Loucy (cell line): ENCODE results near the gene IFI44L.

ENCODE experiments used
- H2AFZ ChIP-seq: fragments of 200-600 bp; sonication (generic); 2 replicates; pipeline ENCODE4 v1.6.0; 2016; ENCODE audit warnings: antibody characterized with exemption, mild to moderate bottlenecking, low read length, moderate library complexity
- H3F3A ChIP-seq: fragments of 200-600 bp; 2 replicates; pipeline ENCODE4 v1.6.0; 2016; ENCODE audit warnings: antibody characterized with exemption, low read depth, mild to moderate bottlenecking
- H3K27me3 ChIP-seq: fragments of 200-600 bp; sonication (generic); 2 replicates; pipeline ENCODE4 v1.6.1; 2014; ENCODE audit warnings: low read length, mild to moderate bottlenecking; ENCODE audit not compliant: insufficient read depth, poor library complexity, severe bottlenecking
- H3K36me3 ChIP-seq: fragments of 200-600 bp; sonication (generic); 2 replicates; pipeline ENCODE4 v1.6.1; 2016; ENCODE audit warnings: low read length; ENCODE audit not compliant: insufficient read depth
- H3K4me1 ChIP-seq: fragments of 200-600 bp; sonication (generic); 2 replicates; pipeline ENCODE4 v1.5.1; 2014; ENCODE audit warnings: low read length, mild to moderate bottlenecking; ENCODE audit not compliant: insufficient read depth, poor library complexity, severe bottlenecking
- H3K4me2 ChIP-seq: fragments of 200-600 bp; sonication (generic); 2 replicates; pipeline ENCODE4 v1.6.0; 2014; ENCODE audit warnings: antibody characterized with exemption, low read length, low read depth, mild to moderate bottlenecking; ENCODE audit not compliant: poor library complexity, severe bottlenecking
- H3K4me3 ChIP-seq: fragments of 200-600 bp; sonication (generic); 2 replicates; pipeline ENCODE4 v1.5.1; 2014; ENCODE audit warnings: low read length, mild to moderate bottlenecking, mixed read lengths; ENCODE audit not compliant: poor library complexity, severe bottlenecking
- H3K79me2 ChIP-seq: fragments of 200-600 bp; sonication (generic); 2 replicates; pipeline ENCODE4 v1.6.1; 2014; ENCODE audit warnings: low read length; ENCODE audit not compliant: insufficient read depth
- H3K9ac ChIP-seq: fragments of 200-600 bp; sonication (generic); 2 replicates; pipeline ENCODE4 v1.6.0; 2014; ENCODE audit warnings: mild to moderate bottlenecking, low read depth, low read length, moderate library complexity; ENCODE audit not compliant: poor library complexity, severe bottlenecking
- H3K9me2 ChIP-seq: fragments of 200-600 bp; sonication (generic); replicated peaks from 2 replicates; pipeline ENCODE4 v1.6.1; 2016; ENCODE audit warnings: low read depth, low read length, mixed read lengths
- H3K9me3 ChIP-seq: fragments of 200-600 bp; sonication (generic); 2 replicates; pipeline ENCODE4 v1.6.1; 2014; ENCODE audit warnings: mild to moderate bottlenecking, antibody characterized with exemption, low read length, low read depth; ENCODE audit not compliant: insufficient read depth
- H4K20me1 ChIP-seq: fragments of 200-600 bp; sonication (generic); 2 replicates; pipeline ENCODE4 v1.6.0; 2014; ENCODE audit warnings: antibody characterized with exemption, low read length, mild to moderate bottlenecking; ENCODE audit not compliant: insufficient read depth, poor library complexity, severe bottlenecking
- EZH2phosphoT487 ChIP-seq: fragments of 200-600 bp; IDR thresholded peaks from 2 replicates; pipeline ENCODE4 v1.6.1; 2018; ENCODE audit warnings: antibody characterized with exemption, mild to moderate bottlenecking, moderate library complexity, borderline replicate concordance
- TF ChIP-seq, protein P1 (sequence below): fragments of 200-600 bp; sonication (generic); conservative IDR thresholded peaks from 2 replicates; pipeline ENCODE4 v1.5.1; 2014; ENCODE audit warnings: mild to moderate bottlenecking, antibody characterized with exemption, low read length

Gene IFI44L

DNA sequence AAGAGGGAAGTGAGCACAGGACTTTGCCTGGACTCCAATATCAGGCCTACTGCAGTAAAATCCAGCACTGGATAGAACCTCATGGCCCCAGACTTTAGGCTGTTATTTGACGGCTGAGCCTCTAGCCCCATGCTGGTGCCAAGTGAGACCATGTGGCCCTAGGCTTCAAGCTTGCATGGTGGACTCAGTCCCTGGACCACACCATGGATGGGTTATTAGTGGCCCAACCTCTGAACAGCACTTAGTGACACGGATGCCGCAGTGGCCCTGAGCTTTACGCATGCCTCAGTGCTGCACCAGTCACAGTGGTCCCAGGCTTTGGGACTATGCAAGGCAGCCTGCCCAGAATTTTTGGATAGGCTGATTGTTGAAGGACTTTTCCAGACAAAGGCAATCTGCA, 13.0 kb downstream of the IFI44L start:
- no peak overlapping the region for H2AFZ ChIP-seq
- no peak overlapping the region for H3K9ac ChIP-seq
- H3K4me1 ChIP-seq: no peaks in the 10 kb centered on the region
- no peaks in the 10 kb centered on the region for H4K20me1 ChIP-seq
- H3K27me3 ChIP-seq: no peaks in the 10 kb centered on the region
- no peak for TF ChIP-seq EZH2phosphoT487
- TF ChIP-seq, protein P1, sequence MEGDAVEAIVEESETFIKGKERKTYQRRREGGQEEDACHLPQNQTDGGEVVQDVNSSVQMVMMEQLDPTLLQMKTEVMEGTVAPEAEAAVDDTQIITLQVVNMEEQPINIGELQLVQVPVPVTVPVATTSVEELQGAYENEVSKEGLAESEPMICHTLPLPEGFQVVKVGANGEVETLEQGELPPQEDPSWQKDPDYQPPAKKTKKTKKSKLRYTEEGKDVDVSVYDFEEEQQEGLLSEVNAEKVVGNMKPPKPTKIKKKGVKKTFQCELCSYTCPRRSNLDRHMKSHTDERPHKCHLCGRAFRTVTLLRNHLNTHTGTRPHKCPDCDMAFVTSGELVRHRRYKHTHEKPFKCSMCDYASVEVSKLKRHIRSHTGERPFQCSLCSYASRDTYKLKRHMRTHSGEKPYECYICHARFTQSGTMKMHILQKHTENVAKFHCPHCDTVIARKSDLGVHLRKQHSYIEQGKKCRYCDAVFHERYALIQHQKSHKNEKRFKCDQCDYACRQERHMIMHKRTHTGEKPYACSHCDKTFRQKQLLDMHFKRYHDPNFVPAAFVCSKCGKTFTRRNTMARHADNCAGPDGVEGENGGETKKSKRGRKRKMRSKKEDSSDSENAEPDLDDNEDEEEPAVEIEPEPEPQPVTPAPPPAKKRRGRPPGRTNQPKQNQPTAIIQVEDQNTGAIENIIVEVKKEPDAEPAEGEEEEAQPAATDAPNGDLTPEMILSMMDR: no peak
- H3K4me3 ChIP-seq: no peak overlapping the region
- H3K9me3 ChIP-seq: no peaks in the 10 kb centered on the region
- no peaks in the 10 kb centered on the region for H3K9me2 ChIP-seq
- no peaks in the 10 kb centered on the region for H3K79me2 ChIP-seq
- H3F3A ChIP-seq: no peaks in the 10 kb centered on the region
- no peak overlapping the region for H3K4me2 ChIP-seq
- no peaks in the 10 kb centered on the region for H3K36me3 ChIP-seq

DNA sequence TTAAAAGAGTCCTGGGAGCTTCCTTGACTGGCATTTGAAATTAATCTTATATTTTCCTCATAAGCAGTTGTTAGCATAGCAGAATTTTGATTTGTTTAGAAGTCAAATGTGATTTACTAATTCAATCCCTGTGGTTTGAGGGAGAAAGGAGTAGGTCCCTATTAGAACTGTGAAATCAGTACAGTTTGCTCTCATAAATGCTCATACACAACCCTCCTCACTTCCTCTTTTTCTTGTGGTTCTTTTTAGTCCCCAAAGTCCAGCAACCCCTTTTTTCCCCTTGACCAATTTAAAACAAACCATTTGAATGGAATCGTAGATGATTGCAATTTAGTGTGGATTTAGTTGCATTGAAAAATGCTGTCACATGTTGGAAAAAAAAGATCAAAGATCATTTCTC, 20.2 kb downstream of the IFI44L start:
- Histone ChIP-seq H3K79me2 (no peaks in the 10 kb centered on the region), H3K9me2 (no peaks in the 10 kb centered on the region), H3K9me3 (0 out of 2 replicates have a peak, but pooled peaks cover 5% of the 10 kb centered on the region), H3K36me3 (no peaks in the 10 kb centered on the region), H3F3A (no peaks in the 10 kb centered on the region), H3K27me3 (no peaks in the 10 kb centered on the region), H2AFZ (no peak overlapping the region), H3K9ac (no peak overlapping the region), H4K20me1 (no peaks in the 10 kb centered on the region), H3K4me3 (no peak overlapping the region), H3K4me1 (peaks cover 6% of the 10 kb centered on the region), H3K4me2 (no peak overlapping the region)
- TF ChIP-seq, protein P1: no peak
- no peak for TF ChIP-seq EZH2phosphoT487

DNA sequence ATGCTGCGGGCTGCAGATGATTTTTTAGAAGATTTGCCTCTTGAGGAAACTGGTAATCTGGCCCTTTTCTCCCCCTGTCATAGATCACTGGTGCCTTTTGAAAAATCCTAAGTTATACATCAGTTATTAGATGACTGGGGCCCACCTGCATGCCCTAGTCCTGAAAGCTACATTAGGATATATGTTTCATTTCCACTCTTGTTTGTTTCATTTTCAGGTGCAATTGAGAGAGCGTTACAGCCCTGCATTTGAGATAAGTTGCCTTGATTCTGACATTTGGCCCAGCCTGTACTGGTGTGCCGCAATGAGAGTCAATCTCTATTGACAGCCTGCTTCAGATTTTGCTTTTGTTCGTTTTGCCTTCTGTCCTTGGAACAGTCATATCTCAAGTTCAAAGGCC, 21.3 kb downstream of the IFI44L start:
- 0 out of 2 replicates have a peak, but pooled peaks cover 5% of the 10 kb centered on the region for H3K9me3 ChIP-seq
- no peak overlapping the region for H3K4me3 ChIP-seq
- H3K9ac ChIP-seq: no peak overlapping the region
- no peaks in the 10 kb centered on the region for H3K36me3 ChIP-seq
- peaks cover 16% of the 10 kb centered on the region for H3K4me1 ChIP-seq
- no peaks in the 10 kb centered on the region for H3K27me3 ChIP-seq
- H3K79me2 ChIP-seq: no peaks in the 10 kb centered on the region
- H4K20me1 ChIP-seq: no peaks in the 10 kb centered on the region
- H3K9me2 ChIP-seq: no peaks in the 10 kb centered on the region
- TF ChIP-seq, protein P1: no peak
- no peak for TF ChIP-seq EZH2phosphoT487
- no peak overlapping the region for H2AFZ ChIP-seq
- no peak overlapping the region for H3K4me2 ChIP-seq
- no peaks in the 10 kb centered on the region for H3F3A ChIP-seq
